ENCODE measurements around the gene PFDN1. TPM values are rescaled to one million over a fixed set of nuclear protein-coding genes. Genes with fewer than 3 reads are reported as not detected.

PFDN1 gene
- total RNA-seq, 1 experiment from 2014 or later: 69.1 TPM

DNA sequence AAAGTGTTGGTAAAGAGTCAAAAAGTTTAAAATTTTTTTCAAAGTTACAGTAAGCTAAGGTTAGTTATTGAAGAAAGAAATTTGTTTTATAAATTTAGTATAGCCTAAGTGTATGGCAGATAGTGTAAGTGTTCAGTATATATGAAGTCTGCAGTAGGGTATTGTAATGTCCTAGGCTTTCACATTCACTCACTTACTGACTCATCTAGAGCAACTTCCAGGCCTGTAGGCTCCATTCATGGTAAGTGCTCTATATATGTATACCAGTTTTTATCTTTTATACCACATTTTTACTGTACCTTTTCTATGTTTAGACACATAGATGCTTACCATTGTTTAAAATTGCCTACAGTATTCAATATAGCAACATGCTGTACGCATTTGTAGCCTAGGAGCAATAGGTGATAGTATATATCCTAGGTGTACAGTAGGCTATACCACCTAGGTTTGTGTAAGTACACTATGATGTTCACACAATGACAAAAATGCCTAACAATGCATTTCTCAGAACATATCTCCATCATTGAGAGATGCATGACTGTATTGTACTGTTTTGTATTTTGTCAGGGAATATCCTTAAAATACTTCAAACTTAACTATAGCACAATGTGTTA, 89.4 kb downstream of the PFDN1 start:
- no peaks in the 10 kb centered on the region for H3K36me3 ChIP-seq (ENCODE audit: low read depth)
- DNase-seq: no peak
- no peaks in the 10 kb centered on the region for H3K9me3 ChIP-seq (ENCODE audit: insufficient read depth, low read depth)
- H3K79me2 ChIP-seq (ENCODE audit: low read depth): no peaks in the 10 kb centered on the region
- H3K27me3 ChIP-seq (ENCODE audit: insufficient read depth, low read depth): no peaks in the 10 kb centered on the region
- ChIA-PET CTCF (interaction anchor here (0.6 to 0.7 kb wide), 2 partner anchors 26 kb away, joined by 3 to 4 read pairs; no protein-coding TSS in a partner anchor), POLR2A (ENCODE audit: unreplicated experiment) (no interaction called here)
- H3F3A ChIP-seq (ENCODE audit: insufficient read depth, low read depth): peaks cover 8% of the 10 kb centered on the region; the same call in 1 of the 2 replicates
- intact Hi-C loops (cut with micrococcal nuclease; ENCODE audit: unreplicated experiment): no loop called here
- TF ChIP-seq EZH2 (IDR thresholded peaks at IDR 0.05; ENCODE audit: low read depth): no peak
- TF ChIP-seq, protein P1, sequence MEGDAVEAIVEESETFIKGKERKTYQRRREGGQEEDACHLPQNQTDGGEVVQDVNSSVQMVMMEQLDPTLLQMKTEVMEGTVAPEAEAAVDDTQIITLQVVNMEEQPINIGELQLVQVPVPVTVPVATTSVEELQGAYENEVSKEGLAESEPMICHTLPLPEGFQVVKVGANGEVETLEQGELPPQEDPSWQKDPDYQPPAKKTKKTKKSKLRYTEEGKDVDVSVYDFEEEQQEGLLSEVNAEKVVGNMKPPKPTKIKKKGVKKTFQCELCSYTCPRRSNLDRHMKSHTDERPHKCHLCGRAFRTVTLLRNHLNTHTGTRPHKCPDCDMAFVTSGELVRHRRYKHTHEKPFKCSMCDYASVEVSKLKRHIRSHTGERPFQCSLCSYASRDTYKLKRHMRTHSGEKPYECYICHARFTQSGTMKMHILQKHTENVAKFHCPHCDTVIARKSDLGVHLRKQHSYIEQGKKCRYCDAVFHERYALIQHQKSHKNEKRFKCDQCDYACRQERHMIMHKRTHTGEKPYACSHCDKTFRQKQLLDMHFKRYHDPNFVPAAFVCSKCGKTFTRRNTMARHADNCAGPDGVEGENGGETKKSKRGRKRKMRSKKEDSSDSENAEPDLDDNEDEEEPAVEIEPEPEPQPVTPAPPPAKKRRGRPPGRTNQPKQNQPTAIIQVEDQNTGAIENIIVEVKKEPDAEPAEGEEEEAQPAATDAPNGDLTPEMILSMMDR (conservative IDR thresholded peaks at IDR 0.05): no peak
- H4K20me1 ChIP-seq (ENCODE audit: insufficient read depth): peaks cover 7% of the 10 kb centered on the region; the same call in 1 of the 2 replicates
- peaks cover 16% of the 10 kb centered on the region for H3K4me1 ChIP-seq (replicated peaks; ENCODE audit: insufficient read depth)
- no peak overlapping the region for H3K4me3 ChIP-seq
- no peaks in the 10 kb centered on the region for H3K9me2 ChIP-seq (ENCODE audit: insufficient read depth)
- BruUV-seq (replicated peaks): no TSS peak
- no peak overlapping the region for H2AFZ ChIP-seq
- H3K27ac ChIP-seq: no peak overlapping the region
- no peak overlapping the region for H3K4me2 ChIP-seq

- Histone ChIP-seq H2AFZ (no peak overlapping the region), H3K4me3 (no peak overlapping the region), H3K36me3 (ENCODE audit: low read depth) (no peaks in the 10 kb centered on the region), H4K20me1 (ENCODE audit: insufficient read depth) (no peaks in the 10 kb centered on the region), H3K79me2 (ENCODE audit: low read depth) (no peaks in the 10 kb centered on the region), H3K4me1 (replicated peaks; ENCODE audit: insufficient read depth) (no peaks in the 10 kb centered on the region), H3F3A (ENCODE audit: insufficient read depth, low read depth) (no peaks in the 10 kb centered on the region), H3K9me3 (ENCODE audit: insufficient read depth, low read depth) (no peaks in the 10 kb centered on the region), H3K27me3 (ENCODE audit: insufficient read depth, low read depth) (no peaks in the 10 kb centered on the region), H3K27ac (no peak overlapping the region), H3K4me2 (no peak overlapping the region), H3K9me2 (ENCODE audit: insufficient read depth) (no peaks in the 10 kb centered on the region)
- TF ChIP-seq, protein P1 (conservative IDR thresholded peaks at IDR 0.05): no peak
- no peak for TF ChIP-seq EZH2 (IDR thresholded peaks at IDR 0.05; ENCODE audit: low read depth)
- intact Hi-C loops (cut with micrococcal nuclease; ENCODE audit: unreplicated experiment): no loop called here
- ChIA-PET POLR2A (ENCODE audit: unreplicated experiment) (no interaction called here), CTCF (no interaction called here)
- no peak for DNase-seq
- no TSS peak for BruUV-seq (replicated peaks)
Measured at GRCh38 chr5:140208065-140208464, 94.8 kb downstream of the PFDN1 start.

- H3K4me1 ChIP-seq (replicated peaks; ENCODE audit: insufficient read depth): no peaks in the 10 kb centered on the region
- H3K79me2 ChIP-seq (ENCODE audit: low read depth): no peaks in the 10 kb centered on the region
- H2AFZ ChIP-seq: no peak overlapping the region
- H3K36me3 ChIP-seq (ENCODE audit: low read depth): no peaks in the 10 kb centered on the region
- H3K9me3 ChIP-seq (ENCODE audit: insufficient read depth, low read depth): no peaks in the 10 kb centered on the region
- H3K27me3 ChIP-seq (ENCODE audit: insufficient read depth, low read depth): no peaks in the 10 kb centered on the region
- no peaks in the 10 kb centered on the region for H3F3A ChIP-seq (ENCODE audit: insufficient read depth, low read depth)
- no peak overlapping the region for H3K4me3 ChIP-seq
- no peak for TF ChIP-seq EZH2 (IDR thresholded peaks at IDR 0.05; ENCODE audit: low read depth)
- TF ChIP-seq, protein P1 (conservative IDR thresholded peaks at IDR 0.05): no peak
- CTCF ChIA-PET: no interaction called here
- POLR2A ChIA-PET (ENCODE audit: unreplicated experiment): no interaction called here
- intact Hi-C loops (cut with micrococcal nuclease; ENCODE audit: unreplicated experiment): no loop called here
- BruUV-seq (replicated peaks): no TSS peak
- no peak overlapping the region for H3K27ac ChIP-seq
- no peaks in the 10 kb centered on the region for H4K20me1 ChIP-seq (ENCODE audit: insufficient read depth)
- H3K9me2 ChIP-seq (ENCODE audit: insufficient read depth): no peaks in the 10 kb centered on the region
- H3K4me2 ChIP-seq: no peak overlapping the region
- DNase-seq: no peak
Measured at GRCh38 chr5:140207250-140207964, 95.5 kb downstream of the PFDN1 start.
